ENCODE data around the gene COL13A1.

COL13A1 gene

GRCh38 chr10:69944761-69945160 lies 143.1 kb downstream of the COL13A1 start:
- DNase-seq (ENCODE audit: low spot score): no peak

DNA sequence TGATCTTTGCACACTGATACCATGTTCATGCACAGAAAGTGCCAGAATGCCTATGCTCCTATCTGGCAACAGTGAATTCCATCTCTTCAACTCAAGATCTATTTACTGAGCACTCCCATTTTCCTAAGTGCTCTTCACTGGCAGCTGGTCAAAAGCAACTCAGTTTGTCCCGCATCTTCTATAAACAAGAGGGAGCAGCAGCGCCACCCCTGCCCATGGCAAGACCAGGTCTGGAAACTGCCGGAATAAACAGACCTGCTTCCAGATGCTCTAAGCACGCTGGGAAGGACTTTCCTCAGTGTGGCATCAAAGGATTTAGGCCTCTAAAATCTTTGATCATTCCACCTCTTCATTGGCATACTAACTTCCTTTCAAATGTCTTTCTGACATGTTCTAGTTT lies 146.6 kb downstream of the COL13A1 start:
- DNase-seq (ENCODE audit: low spot score): no peak

GRCh38 chr10:69949770-69950169 lies 148.1 kb downstream of the COL13A1 start:
- DNase-seq (ENCODE audit: low spot score): no peak

- DNase-seq (ENCODE audit: low spot score): no peak
Observed at GRCh38 chr10:69951658-69952057, 150.0 kb downstream of the COL13A1 start.

DNA sequence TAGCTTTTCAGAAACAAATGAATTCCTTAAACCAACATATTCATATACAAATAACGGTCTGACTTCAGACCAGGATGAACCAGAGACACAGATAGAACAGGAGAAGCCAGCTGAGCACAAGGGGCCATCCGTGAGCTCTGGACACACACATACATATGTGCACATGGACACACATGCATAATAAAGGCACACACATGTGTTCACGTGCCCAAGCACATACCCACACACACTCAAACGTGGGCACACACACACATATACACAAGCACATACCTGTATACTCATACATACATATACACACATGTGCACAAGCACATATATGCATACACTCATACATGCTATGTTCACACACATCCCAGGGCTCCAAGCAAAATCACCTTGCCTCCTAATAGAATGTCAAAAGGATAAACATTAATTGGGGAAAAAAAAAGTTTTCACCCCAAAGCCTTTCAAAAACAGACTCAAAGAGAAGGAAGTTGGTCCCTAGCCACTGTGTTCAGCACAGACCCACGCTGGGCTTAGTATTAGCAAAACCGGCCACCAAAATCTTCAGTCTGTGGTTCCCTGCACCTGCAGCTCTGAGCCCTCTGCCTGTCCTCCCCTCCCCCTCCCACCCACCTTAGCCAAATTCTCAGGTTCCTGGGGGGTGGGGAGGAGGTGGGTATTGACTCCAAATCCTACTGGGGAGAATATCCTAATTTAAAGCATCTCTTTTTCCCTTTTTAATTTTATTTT lies 150.5 kb downstream of the COL13A1 start:
- no peak for DNase-seq (ENCODE audit: low spot score)

- no peak for DNase-seq (ENCODE audit: low spot score)
Observed at GRCh38 chr10:69952821-69953221, 151.1 kb downstream of the COL13A1 start.

DNA sequence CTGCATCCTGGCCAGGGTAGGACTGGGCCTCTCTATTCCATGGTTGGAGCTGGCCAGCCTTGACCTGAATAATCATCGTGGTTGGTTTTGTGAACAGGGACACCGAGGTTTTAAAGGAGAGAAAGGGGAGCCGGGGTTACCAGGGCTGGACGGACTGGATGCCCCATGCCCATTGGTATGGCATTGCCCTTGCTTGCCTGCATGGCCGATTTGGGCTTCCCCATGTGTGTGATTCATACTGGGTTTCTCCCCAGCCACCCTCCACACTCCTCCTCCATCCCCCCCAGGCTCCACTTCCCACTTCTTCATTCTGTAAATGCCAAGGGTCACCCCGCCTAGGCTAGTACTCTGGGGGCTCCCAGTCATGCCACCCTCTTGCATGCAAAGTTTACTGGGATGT lies 152.1 kb downstream of the COL13A1 start:
- DNase-seq (ENCODE audit: low spot score): no peak

- DNase-seq (ENCODE audit: low spot score): no peak
Observed at GRCh38 chr10:69955211-69955805, 153.6 kb downstream of the COL13A1 start.

GRCh38 chr10:69955897-69956740 lies 154.4 kb downstream of the COL13A1 start:
- no peak for DNase-seq (ENCODE audit: low spot score)

DNA sequence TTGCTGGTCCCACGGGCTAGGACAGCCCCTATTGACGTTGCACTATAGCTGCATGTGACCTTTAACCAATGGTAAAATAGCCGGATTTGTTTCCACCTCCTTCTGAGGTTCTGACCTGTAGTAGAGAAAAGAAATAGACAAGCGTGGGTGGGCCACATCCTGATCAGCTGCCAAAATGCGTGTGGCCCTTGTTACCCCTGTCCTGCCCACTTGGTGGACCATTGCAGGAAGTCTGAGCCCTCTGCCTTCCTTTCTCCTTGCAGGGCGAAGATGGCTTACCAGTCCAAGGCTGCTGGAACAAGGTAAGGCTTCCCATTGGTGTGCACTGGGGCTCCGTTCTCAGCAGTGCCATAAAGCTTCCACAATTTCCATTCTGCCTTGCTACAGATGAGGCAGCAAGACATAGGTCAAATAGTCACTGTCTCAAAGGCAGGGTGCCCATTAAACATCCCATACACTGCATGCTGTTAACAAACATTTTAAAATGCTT lies 155.1 kb downstream of the COL13A1 start:
- no peak for DNase-seq (ENCODE audit: low spot score)

GRCh38 chr10:69957241-69957885 lies 155.7 kb downstream of the COL13A1 start:
- DNase-seq (ENCODE audit: low spot score): no peak

DNA sequence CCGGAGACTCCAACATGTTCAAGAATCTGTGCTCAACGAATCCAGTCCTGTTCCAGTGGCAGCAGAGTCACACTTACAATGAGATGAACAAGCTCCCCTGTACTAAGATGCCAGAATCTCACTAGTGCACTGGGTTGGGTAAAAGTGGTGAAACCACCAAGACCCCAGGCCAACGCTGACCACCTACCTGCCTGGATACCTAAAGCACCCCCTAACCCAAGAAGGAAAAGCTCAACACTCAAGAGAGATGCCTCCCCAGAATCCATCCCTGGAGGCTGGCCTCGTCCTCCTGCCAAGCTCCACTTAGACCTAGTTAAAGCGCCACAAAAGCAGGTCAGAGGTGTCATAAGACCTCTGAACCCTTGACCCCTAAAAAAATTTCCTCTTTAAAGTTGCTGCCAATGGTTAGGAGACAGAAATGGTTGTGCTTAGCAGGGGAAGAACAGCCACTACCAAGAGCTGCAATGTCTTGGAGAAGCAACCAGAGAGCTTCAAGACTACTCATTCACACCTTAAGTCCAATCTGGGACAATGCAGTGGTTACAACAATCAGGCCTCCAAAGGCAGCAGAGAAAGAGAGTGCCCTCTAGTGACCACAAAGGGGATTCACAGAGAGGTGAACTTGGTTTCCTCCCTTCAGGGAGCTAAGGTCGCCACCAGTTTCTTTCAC lies 156.3 kb downstream of the COL13A1 start:
- peak; percentile 67 for DNase-seq (ENCODE audit: low spot score)

DNA sequence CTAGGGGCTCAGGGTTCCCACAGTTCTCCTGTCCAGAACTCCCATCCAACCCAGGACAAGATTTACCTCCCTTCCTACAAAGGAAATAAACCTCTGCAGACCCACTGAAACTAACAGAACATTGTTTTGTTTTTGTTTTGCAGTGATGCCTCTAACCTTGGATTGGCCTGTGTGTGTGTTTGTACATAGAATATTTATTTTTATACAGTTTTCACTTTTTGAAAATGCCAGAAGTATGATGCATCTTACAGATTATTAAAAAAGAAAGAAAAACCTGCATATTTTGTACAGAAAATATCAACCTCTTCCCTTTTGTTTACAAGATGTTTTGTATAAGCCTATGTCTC lies 156.8 kb downstream of the COL13A1 start:
- no peak for DNase-seq (ENCODE audit: low spot score)

- no peak for DNase-seq (ENCODE audit: low spot score)
Observed at GRCh38 chr10:69959911-69960310, 158.2 kb downstream of the COL13A1 start.

DNA sequence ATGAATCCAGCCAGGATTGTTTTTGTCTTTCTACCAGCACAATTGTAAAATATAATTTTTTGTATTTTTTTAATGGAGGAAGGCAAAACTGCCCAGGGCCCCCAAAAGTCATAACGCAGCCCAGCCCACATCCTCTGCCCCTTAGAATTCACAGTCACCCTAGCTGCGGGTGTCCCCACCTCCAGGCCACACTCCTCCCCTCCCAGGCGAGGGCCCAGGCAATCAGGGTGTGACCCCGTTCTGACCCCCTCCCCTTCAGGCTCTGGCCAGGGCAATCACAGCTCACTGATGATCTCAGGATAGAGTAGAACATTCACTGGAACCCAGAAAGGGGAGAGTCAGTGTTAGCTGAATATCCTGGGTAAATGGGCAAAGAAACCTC lies 158.9 kb downstream of the COL13A1 start:
- DNase-seq (ENCODE audit: low spot score): no peak

GRCh38 chr10:69960988-69961880 lies 159.5 kb downstream of the COL13A1 start:
- no peak for DNase-seq (ENCODE audit: low spot score)

DNA sequence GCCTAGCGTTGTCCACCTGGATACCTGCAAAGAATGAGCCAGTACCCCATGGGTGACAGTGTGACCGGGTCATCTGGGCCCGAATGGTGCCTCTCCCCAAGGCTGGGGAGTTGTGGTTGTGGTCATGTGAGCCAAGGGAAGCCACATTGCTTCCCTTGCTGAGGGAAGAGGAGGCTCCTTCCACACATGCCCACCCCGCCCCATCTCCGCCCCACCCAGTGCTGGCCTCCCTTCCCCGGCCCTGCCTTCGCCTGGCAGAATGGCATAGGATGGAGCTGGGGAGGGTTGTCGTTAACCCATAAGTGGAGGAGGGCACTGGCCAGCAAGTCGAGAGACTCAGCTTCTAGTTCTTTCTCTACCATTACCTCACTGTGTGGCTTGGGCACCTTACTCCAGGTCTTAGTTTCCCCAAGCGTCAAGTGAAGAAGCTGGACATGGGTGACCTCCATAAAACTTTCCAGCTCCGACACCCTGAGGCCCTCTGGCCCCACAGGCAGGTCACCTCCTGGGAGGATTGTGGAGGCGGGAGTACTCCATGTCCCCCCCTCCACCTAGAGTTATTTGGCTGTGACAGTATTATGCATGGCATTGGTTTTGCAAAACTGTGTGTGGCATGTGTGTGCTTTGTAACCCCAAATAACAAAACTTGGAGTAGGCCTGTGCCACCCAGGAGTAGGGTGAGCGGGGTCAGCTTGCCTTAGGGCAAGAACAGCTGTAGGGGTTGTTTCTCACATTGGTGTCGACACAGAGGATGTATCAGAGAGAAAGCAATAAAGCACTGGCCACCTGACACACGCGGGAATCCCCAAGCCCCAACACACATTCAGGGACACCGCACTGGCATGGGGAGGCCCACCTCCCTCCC lies 160.4 kb downstream of the COL13A1 start:
- no peak for DNase-seq (ENCODE audit: low spot score)

GRCh38 chr10:69962746-69963135 lies 161.0 kb downstream of the COL13A1 start:
- no peak for DNase-seq (ENCODE audit: low spot score)

- DNase-seq (ENCODE audit: low spot score): no peak
Observed at GRCh38 chr10:69963178-69963834, 161.6 kb downstream of the COL13A1 start.

All from cerebellar cortex (tissue), 1 donor.